ENCODE results near the gene EXOC4.
A peak's percentile ranks its signal among the peaks of the same experiment; 100 is the strongest.

Gene EXOC4

DNA sequence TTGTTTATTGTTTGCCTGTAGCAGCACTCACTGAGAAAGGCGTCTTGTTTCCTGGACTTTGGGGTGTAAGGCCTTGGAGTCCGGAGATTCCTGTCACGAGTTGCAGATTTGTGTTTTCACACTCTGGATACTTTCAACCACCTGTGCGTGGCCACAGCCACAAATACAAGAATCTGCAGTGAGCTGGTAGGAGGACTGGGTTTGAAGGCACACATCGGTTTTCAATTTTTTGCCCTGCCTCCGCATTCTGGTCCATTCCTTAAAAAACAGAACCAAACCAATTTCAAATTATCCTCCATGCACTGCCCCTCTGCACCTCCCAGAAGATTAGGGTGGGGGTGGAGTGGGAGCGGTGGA is 619 bp downstream of the EXOC4 start:
- H3K36me3 ChIP-seq (ENCODE audit: insufficient read depth, insufficient read length, low read length): no peaks in the 10 kb centered on the region
- no peak for TF ChIP-seq ZNF274 (IDR thresholded peaks at IDR 0.05; ENCODE audit: low read depth, low read length)
- TF ChIP-seq SUZ12 (IDR thresholded peaks at IDR 0.05; ENCODE audit: extremely low read depth, insufficient read depth, insufficient read length): no peak
- TF ChIP-seq YY1 (IDR thresholded peaks at IDR 0.05; ENCODE audit: insufficient read depth, insufficient read length): no peak

DNA sequence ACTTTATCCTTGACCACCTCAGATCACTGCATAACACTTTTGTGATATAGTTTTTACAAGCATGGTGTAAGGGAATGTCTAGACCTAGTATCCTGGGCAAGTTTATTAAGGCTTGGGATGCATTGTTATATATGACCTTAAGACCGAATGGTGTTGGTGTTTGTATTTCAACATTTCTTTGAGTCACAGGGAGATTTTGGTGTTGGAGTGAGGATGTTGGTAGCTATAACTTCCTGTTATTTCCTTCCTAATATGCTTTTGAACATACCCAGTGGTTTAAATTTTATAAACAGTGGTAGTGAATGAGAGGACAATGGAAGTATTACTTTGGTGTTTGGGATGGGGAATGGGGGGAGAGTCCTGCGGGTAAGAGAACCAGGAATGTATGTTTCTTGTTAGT is 2.6 kb downstream of the EXOC4 start:
- TF ChIP-seq YY1 (IDR thresholded peaks at IDR 0.05; ENCODE audit: insufficient read depth, insufficient read length): no peak
- TF ChIP-seq ZNF274 (IDR thresholded peaks at IDR 0.05; ENCODE audit: low read depth, low read length): no peak
- TF ChIP-seq SUZ12 (IDR thresholded peaks at IDR 0.05; ENCODE audit: extremely low read depth, insufficient read depth, insufficient read length): no peak
- Histone ChIP-seq H3K9me3 (ENCODE audit: insufficient read depth, low read length) (no peaks in the 10 kb centered on the region), H3K4me1 (ENCODE audit: insufficient read depth, insufficient read length) (no peaks in the 10 kb centered on the region), H3K36me3 (ENCODE audit: insufficient read depth, insufficient read length, low read length) (no peaks in the 10 kb centered on the region), H3K4me3 (ENCODE audit: insufficient read length, low read depth) (no peak overlapping the region), H3K9ac (ENCODE audit: insufficient read length, low read depth) (no peak overlapping the region), H3K27me3 (ENCODE audit: insufficient read depth, insufficient read length) (no peaks in the 10 kb centered on the region)
- DNase-seq (ENCODE audit: low read depth, low spot score): no peak

More for the DNA sequence above, 619 bp downstream of the EXOC4 start:
- Histone ChIP-seq H3K9me3 (ENCODE audit: insufficient read depth, low read length) (0 out of 2 replicates have a peak, but pooled peaks cover 9% of the 10 kb centered on the region), H3K4me1 (ENCODE audit: insufficient read depth, insufficient read length) (no peaks in the 10 kb centered on the region), H3K27me3 (ENCODE audit: insufficient read depth, insufficient read length) (no peaks in the 10 kb centered on the region), H3K4me3 (ENCODE audit: insufficient read length, low read depth) (peak overlapping the region; percentile 81), H3K9ac (ENCODE audit: insufficient read length, low read depth) (peak overlapping the region; percentile 93)
- no peak for DNase-seq (ENCODE audit: low read depth, low spot score)

DNA sequence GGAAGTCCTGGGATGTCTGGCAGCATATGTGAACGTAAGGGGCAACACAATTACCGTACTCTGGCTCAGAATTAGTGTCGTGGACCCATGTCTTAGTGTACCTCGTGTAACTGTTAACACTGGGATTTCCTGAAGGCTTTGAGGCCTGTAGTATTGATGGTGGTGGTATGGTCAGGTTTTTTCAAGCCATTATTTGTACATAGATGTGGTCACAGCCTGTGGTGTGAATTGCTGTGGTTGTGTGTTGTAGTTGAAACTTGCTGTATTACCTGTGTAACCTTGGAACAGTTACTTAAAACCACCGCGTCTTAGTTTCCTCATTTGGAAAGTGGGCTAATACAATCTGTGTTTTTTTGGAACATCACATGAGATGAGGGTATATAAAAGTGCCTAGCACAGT is 5.3 kb downstream of the EXOC4 start:
- TF ChIP-seq SUZ12 (IDR thresholded peaks at IDR 0.05; ENCODE audit: extremely low read depth, insufficient read depth, insufficient read length) (no peak), YY1 (IDR thresholded peaks at IDR 0.05; ENCODE audit: insufficient read depth, insufficient read length) (no peak), ZNF274 (IDR thresholded peaks at IDR 0.05; ENCODE audit: low read depth, low read length) (no peak)
- H3K36me3 ChIP-seq (ENCODE audit: insufficient read depth, insufficient read length, low read length): no peaks in the 10 kb centered on the region
- no peak for DNase-seq (ENCODE audit: low read depth, low spot score)
- H3K4me3 ChIP-seq (ENCODE audit: insufficient read length, low read depth): no peak overlapping the region
- H3K9ac ChIP-seq (ENCODE audit: insufficient read length, low read depth): no peak overlapping the region
- no peaks in the 10 kb centered on the region for H3K27me3 ChIP-seq (ENCODE audit: insufficient read depth, insufficient read length)
- H3K9me3 ChIP-seq (ENCODE audit: insufficient read depth, low read length): no peaks in the 10 kb centered on the region
- no peaks in the 10 kb centered on the region for H3K4me1 ChIP-seq (ENCODE audit: insufficient read depth, insufficient read length)

DNA sequence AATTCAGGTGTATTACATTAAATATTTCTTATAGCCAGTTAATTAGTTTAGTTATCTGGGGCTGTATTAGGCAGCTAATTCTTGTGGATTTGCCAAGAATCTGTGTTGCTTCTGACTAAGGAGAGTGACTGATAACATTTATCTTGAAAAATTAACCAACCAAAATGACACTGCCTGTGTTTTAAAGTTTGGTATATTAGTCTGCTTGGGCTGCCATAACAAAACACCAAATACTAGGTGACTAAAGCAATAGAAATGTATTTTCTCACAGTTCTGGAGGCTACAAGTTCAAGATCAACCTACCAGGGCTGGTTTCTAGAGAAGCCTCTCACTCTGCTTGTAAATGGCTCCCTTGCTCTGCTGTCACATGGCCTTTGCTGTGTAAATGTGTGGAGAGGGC is 12.9 kb downstream of the EXOC4 start:
- DNase-seq (ENCODE audit: low read depth, low spot score): no peak
- H3K9ac ChIP-seq (ENCODE audit: insufficient read length, low read depth): no peak overlapping the region

DNA sequence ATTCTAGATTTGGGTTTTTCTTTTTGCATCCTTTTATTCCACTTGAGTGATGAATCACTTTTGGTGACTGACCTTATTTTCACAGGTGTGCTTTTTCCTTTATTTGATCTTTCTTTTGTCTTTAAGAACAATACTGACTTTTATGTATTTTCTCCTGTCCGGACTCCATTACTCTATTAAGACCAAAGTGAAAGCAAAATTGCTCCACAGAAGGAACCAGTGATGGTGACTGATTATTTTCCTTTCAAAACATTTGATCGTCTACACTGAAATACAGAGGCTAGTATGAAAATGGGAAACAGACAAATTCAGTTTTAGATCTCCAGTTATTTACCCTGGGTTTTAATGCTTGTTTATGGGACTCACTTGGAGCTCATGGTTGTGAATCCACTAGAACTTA is 15.5 kb downstream of the EXOC4 start:
- no peaks in the 10 kb centered on the region for H3K27me3 ChIP-seq (ENCODE audit: insufficient read depth, insufficient read length)
- no peaks in the 10 kb centered on the region for H3K4me1 ChIP-seq (ENCODE audit: insufficient read depth, insufficient read length)
- no peak overlapping the region for H3K9ac ChIP-seq (ENCODE audit: insufficient read length, low read depth)
- TF ChIP-seq SUZ12 (IDR thresholded peaks at IDR 0.05; ENCODE audit: extremely low read depth, insufficient read depth, insufficient read length): no peak
- no peaks in the 10 kb centered on the region for H3K9me3 ChIP-seq (ENCODE audit: insufficient read depth, low read length)
- H3K4me3 ChIP-seq (ENCODE audit: insufficient read length, low read depth): no peak overlapping the region
- H3K36me3 ChIP-seq (ENCODE audit: insufficient read depth, insufficient read length, low read length): no peaks in the 10 kb centered on the region
- DNase-seq (ENCODE audit: low read depth, low spot score): no peak

More for the DNA sequence above, 12.9 kb downstream of the EXOC4 start:
- Histone ChIP-seq H3K4me3 (ENCODE audit: insufficient read length, low read depth) (no peak overlapping the region), H3K4me1 (ENCODE audit: insufficient read depth, insufficient read length) (no peaks in the 10 kb centered on the region), H3K9me3 (ENCODE audit: insufficient read depth, low read length) (no peaks in the 10 kb centered on the region), H3K36me3 (ENCODE audit: insufficient read depth, insufficient read length, low read length) (no peaks in the 10 kb centered on the region), H3K27me3 (ENCODE audit: insufficient read depth, insufficient read length) (no peaks in the 10 kb centered on the region)
- TF ChIP-seq ZNF274 (IDR thresholded peaks at IDR 0.05; ENCODE audit: low read depth, low read length): no peak
- no peak for TF ChIP-seq YY1 (IDR thresholded peaks at IDR 0.05; ENCODE audit: insufficient read depth, insufficient read length)
- no peak for TF ChIP-seq SUZ12 (IDR thresholded peaks at IDR 0.05; ENCODE audit: extremely low read depth, insufficient read depth, insufficient read length)

DNA sequence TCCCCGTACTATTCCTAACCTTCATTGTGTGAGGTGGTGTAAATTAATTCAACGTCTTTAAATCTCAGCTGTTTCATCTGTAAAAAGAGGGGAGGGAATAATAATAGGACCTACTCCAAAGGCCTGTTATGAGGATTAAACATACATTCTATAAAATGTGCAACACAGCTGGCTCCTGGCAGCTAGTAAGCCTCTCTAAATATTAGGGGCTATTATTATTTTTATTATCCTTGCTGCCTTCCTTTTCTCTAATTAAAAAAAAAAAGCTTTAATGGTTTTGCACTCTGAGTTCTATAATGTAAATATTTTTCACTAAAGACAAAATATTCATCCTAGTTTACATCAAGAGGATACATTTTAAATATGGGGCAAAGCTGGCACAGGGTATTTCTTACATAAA is 19.5 kb downstream of the EXOC4 start:
- no peak overlapping the region for H3K9ac ChIP-seq (ENCODE audit: insufficient read length, low read depth)
- no peaks in the 10 kb centered on the region for H3K9me3 ChIP-seq (ENCODE audit: insufficient read depth, low read length)
- no peaks in the 10 kb centered on the region for H3K4me1 ChIP-seq (ENCODE audit: insufficient read depth, insufficient read length)
- TF ChIP-seq SUZ12 (IDR thresholded peaks at IDR 0.05; ENCODE audit: extremely low read depth, insufficient read depth, insufficient read length) (no peak), YY1 (IDR thresholded peaks at IDR 0.05; ENCODE audit: insufficient read depth, insufficient read length) (no peak), ZNF274 (IDR thresholded peaks at IDR 0.05; ENCODE audit: low read depth, low read length) (no peak)
- H3K27me3 ChIP-seq (ENCODE audit: insufficient read depth, insufficient read length): no peaks in the 10 kb centered on the region
- DNase-seq (ENCODE audit: low read depth, low spot score): no peak
- no peak overlapping the region for H3K4me3 ChIP-seq (ENCODE audit: insufficient read length, low read depth)
- peaks cover 23% of the 10 kb centered on the region for H3K36me3 ChIP-seq (ENCODE audit: insufficient read depth, insufficient read length, low read length)

DNA sequence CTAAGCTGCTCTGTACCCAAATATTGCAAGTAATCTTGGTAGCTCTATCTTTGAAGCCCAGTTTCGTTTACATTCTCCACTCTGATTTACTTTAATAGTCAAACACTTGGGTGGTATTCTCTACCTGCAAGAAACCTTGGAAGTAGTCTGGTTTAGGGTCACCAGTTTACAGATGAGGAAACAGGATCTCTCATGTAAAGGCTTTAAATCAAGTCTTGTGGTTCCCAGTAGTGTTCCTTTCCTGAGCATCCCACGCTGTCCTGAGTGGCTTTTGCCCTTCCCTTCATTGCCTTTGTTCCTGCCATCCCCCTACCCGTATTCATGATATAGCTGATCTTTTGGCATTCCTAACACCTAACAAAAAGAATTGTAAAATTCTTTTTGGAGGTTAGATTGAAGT is 20.3 kb downstream of the EXOC4 start:
- H3K27me3 ChIP-seq (ENCODE audit: insufficient read depth, insufficient read length): no peaks in the 10 kb centered on the region
- H3K9me3 ChIP-seq (ENCODE audit: insufficient read depth, low read length): no peaks in the 10 kb centered on the region; the same call in 1 of the 2 replicates
- H3K4me1 ChIP-seq (ENCODE audit: insufficient read depth, insufficient read length): no peaks in the 10 kb centered on the region
- peaks cover 26% of the 10 kb centered on the region for H3K36me3 ChIP-seq (ENCODE audit: insufficient read depth, insufficient read length, low read length)
- TF ChIP-seq YY1 (IDR thresholded peaks at IDR 0.05; ENCODE audit: insufficient read depth, insufficient read length) (no peak), SUZ12 (IDR thresholded peaks at IDR 0.05; ENCODE audit: extremely low read depth, insufficient read depth, insufficient read length) (no peak), ZNF274 (IDR thresholded peaks at IDR 0.05; ENCODE audit: low read depth, low read length) (no peak)
- no peak overlapping the region for H3K4me3 ChIP-seq (ENCODE audit: insufficient read length, low read depth)
- no peak for DNase-seq (ENCODE audit: low read depth, low spot score)
- H3K9ac ChIP-seq (ENCODE audit: insufficient read length, low read depth): no peak overlapping the region

DNA sequence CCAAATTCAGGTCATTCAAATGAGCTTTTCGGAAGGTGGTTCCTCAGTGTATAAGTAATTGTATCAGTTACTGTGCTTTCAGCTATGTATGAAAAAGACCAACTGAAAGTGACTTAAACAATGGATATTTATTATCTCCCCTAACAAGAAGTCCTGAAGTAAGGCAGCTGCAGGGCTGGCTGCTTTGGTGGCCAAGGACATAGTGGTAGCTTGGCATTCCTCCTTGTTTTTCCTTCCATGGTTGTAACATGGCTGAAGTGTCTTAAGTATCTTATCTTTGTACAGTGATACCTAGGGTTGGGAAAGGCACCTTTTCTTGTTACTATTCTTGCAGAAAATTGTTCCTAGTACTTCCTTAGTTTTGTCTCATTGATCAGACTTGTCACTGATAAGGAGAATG is 21.4 kb downstream of the EXOC4 start:
- no peaks in the 10 kb centered on the region; the same call in 1 of the 2 replicates for H3K9me3 ChIP-seq (ENCODE audit: insufficient read depth, low read length)
- H3K36me3 ChIP-seq (ENCODE audit: insufficient read depth, insufficient read length, low read length): peaks cover 30% of the 10 kb centered on the region
- no peak for TF ChIP-seq SUZ12 (IDR thresholded peaks at IDR 0.05; ENCODE audit: extremely low read depth, insufficient read depth, insufficient read length)
- TF ChIP-seq ZNF274 (IDR thresholded peaks at IDR 0.05; ENCODE audit: low read depth, low read length): no peak
- TF ChIP-seq YY1 (IDR thresholded peaks at IDR 0.05; ENCODE audit: insufficient read depth, insufficient read length): no peak
- H3K4me3 ChIP-seq (ENCODE audit: insufficient read length, low read depth): no peak overlapping the region
- DNase-seq (ENCODE audit: low read depth, low spot score): no peak
- H3K27me3 ChIP-seq (ENCODE audit: insufficient read depth, insufficient read length): no peaks in the 10 kb centered on the region
- no peak overlapping the region for H3K9ac ChIP-seq (ENCODE audit: insufficient read length, low read depth)
- no peaks in the 10 kb centered on the region for H3K4me1 ChIP-seq (ENCODE audit: insufficient read depth, insufficient read length)

All from NT2/D1 (cell line).